ENCODE results near the gene OSBPL6. TPM values are rescaled to one million over a fixed set of nuclear protein-coding genes. Genes with fewer than 3 reads are reported as not detected.

The OSBPL6 gene
- total and polyA plus RNA-seq, 2 of the 13 experiments (the other 11 are each of a cell fraction or from before 2014, with no cell fraction given), result 0.03 to 0.11 TPM

DNA sequence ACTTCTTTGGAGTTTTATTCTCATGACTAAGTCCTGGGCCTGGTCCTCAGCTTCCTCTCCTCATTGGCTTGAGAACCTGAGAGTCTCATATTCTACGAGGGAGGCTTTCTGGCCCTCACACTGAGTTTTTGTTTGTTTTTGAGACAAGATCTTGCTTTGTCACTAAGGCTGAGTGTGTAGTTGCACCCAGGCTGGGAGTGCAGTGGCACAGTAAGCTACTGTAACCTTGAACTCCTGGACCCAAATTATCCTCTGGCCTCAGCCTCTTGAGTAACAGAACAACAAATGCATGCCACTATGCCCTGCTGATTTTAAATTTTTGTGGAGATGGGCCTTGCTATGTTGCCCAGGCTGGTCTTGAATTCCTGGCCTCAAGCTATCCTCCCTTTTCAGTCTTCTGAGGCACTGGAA is 234.1 kb downstream of the OSBPL6 start (continued):
- 0 out of 2 replicates have a peak, but pooled peaks have one; percentile 17 for TF ChIP-seq ZFP37 (CRISPR knock-in tag; IDR thresholded peaks at IDR 0.05; ENCODE audit: borderline replicate concordance)
- TF ChIP-seq, protein P1, sequence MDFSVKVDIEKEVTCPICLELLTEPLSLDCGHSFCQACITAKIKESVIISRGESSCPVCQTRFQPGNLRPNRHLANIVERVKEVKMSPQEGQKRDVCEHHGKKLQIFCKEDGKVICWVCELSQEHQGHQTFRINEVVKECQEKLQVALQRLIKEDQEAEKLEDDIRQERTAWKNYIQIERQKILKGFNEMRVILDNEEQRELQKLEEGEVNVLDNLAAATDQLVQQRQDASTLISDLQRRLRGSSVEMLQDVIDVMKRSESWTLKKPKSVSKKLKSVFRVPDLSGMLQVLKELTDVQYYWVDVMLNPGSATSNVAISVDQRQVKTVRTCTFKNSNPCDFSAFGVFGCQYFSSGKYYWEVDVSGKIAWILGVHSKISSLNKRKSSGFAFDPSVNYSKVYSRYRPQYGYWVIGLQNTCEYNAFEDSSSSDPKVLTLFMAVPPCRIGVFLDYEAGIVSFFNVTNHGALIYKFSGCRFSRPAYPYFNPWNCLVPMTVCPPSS (IDR thresholded peaks at IDR 0.05), result no peak
- TF ChIP-seq ZNF335 (CRISPR knock-in tag; IDR thresholded peaks at IDR 0.05), result 0 out of 2 replicates have a peak, but pooled peaks have one; percentile 27
- no peak for TF ChIP-seq NONO (IDR thresholded peaks at IDR 0.05)
- peak; percentile 64; the same call in 1 of the 2 replicates for TF ChIP-seq NONO (CRISPR knock-in tag; conservative IDR thresholded peaks at IDR 0.05)
- peak; percentile 67; the same call in 1 of the 2 replicates for TF ChIP-seq CEBPB (IDR thresholded peaks at IDR 0.05; ENCODE audit: borderline replicate concordance, low read depth, low read length)
- no peak for TF ChIP-seq MEF2D (CRISPR knock-in tag; IDR thresholded peaks at IDR 0.05)
- peak; percentile 79 for TF ChIP-seq TBX2 (CRISPR knock-in tag; IDR thresholded peaks at IDR 0.05; ENCODE audit: borderline replicate concordance)
- TF ChIP-seq ZMYM4 (CRISPR knock-in tag; IDR thresholded peaks at IDR 0.05), result peak; percentile 90
- peak; percentile 53; the same call in 1 of the 2 replicates for TF ChIP-seq SPEN (CRISPR knock-in tag; IDR thresholded peaks at IDR 0.05; ENCODE audit: low read depth)
- TF ChIP-seq SMC3 (IDR thresholded peaks at IDR 0.05; ENCODE audit: low read length), result peak; percentile 17; the same call in 1 of the 2 replicates
- TF ChIP-seq, protein P2, sequence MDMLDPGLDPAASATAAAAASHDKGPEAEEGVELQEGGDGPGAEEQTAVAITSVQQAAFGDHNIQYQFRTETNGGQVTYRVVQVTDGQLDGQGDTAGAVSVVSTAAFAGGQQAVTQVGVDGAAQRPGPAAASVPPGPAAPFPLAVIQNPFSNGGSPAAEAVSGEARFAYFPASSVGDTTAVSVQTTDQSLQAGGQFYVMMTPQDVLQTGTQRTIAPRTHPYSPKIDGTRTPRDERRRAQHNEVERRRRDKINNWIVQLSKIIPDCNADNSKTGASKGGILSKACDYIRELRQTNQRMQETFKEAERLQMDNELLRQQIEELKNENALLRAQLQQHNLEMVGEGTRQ (IDR thresholded peaks at IDR 0.05; ENCODE audit: low read depth, low read length), result no peak
- TF ChIP-seq, protein P2 (CRISPR knock-in tag; IDR thresholded peaks at IDR 0.05; ENCODE audit: borderline replicate concordance), result 0 out of 2 replicates have a peak, but pooled peaks have one; percentile 25
- TF ChIP-seq ZNF264 (CRISPR knock-in tag; IDR thresholded peaks at IDR 0.05), result peak; percentile 44; the same call in 1 of the 2 replicates
